Measurements from ENCODE around the gene BMP6. TPM values are rescaled to one million over a fixed set of nuclear protein-coding genes. Genes with fewer than 3 reads are reported as not detected.

Gene BMP6
- total RNA-seq, 1 experiment from 2014 or later = 0.28 TPM

DNA sequence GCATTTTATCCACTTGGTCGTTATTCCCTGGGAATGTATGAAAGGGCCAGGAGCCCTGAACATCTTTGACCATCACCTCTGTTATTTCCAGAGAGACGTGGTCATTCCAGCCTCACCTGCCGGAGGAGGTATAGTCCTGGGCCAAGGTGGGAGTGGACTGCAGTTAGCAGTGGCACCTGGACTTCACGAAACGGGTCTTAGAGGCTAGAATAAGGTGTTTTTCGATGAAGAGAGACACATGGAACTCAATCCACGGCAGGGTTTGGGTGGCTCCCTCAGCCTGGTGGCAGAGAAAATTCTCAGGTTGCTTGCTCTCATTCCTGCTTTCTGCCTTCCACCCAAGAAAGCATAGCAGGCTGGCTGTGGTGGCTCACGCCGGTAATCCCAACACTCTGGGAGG, 48.0 kb downstream of the BMP6 start:
- no peak overlapping the region for H2BK12ac ChIP-seq (ENCODE audit: insufficient read length, low read depth, low read length)
- H3K4me2 ChIP-seq (ENCODE audit: insufficient read depth, insufficient read length, low read length) = no peak overlapping the region
- no peak overlapping the region for H4K8ac ChIP-seq (replicated peaks; ENCODE audit: insufficient read length, low read depth, low read length)
- no peaks in the 10 kb centered on the region for H3K27me3 ChIP-seq (ENCODE audit: insufficient read depth, low read length)
- Mint-ChIP-seq H3K36me3 (ENCODE audit: insufficient read depth in 1 of 3, low read depth in 3 of 3) (no peaks in the 10 kb centered on the region), H3K4me1 (peaks cover 38 to 43% of the 10 kb centered on the region in 2 experiments), H3K9me3 (no peaks in the 10 kb centered on the region; a peak in 2 of 5 replicates), H3K4me3 (no peak overlapping the region), H3K27me3 (ENCODE audit: low read depth) (no peaks in the 10 kb centered on the region), H3K27ac (peak overlapping the region in 1 of 3 experiments; percentile 57; a peak in 2 of 7 replicates)
- no peak overlapping the region for H2BK5ac ChIP-seq (ENCODE audit: insufficient read length, low read length)
- TF ChIP-seq, protein P1, sequence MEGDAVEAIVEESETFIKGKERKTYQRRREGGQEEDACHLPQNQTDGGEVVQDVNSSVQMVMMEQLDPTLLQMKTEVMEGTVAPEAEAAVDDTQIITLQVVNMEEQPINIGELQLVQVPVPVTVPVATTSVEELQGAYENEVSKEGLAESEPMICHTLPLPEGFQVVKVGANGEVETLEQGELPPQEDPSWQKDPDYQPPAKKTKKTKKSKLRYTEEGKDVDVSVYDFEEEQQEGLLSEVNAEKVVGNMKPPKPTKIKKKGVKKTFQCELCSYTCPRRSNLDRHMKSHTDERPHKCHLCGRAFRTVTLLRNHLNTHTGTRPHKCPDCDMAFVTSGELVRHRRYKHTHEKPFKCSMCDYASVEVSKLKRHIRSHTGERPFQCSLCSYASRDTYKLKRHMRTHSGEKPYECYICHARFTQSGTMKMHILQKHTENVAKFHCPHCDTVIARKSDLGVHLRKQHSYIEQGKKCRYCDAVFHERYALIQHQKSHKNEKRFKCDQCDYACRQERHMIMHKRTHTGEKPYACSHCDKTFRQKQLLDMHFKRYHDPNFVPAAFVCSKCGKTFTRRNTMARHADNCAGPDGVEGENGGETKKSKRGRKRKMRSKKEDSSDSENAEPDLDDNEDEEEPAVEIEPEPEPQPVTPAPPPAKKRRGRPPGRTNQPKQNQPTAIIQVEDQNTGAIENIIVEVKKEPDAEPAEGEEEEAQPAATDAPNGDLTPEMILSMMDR (conservative IDR thresholded peaks at IDR 0.05) = no peak
- H3K23ac ChIP-seq (ENCODE audit: insufficient read length, low read depth, low read length) = no peak overlapping the region
- WGBS (ENCODE audit: extremely low coverage, insufficient read length, low lambda C conversion rate) = no CpG with 5 or more reads among the region's 9 CpGs
- H4K20me1 ChIP-seq (ENCODE audit: control insufficient read depth, insufficient read depth, insufficient read length) = no peaks in the 10 kb centered on the region
- H3K4me1 ChIP-seq (ENCODE audit: insufficient read depth, low read length) = peaks cover 5% of the 10 kb centered on the region; the same call in 1 of the 2 replicates
- no peaks in the 10 kb centered on the region for H3K79me1 ChIP-seq (ENCODE audit: insufficient read depth, low read depth, low read length, poor library complexity, severe bottlenecking)
- H2AFZ ChIP-seq (ENCODE audit: low read length) = no peak overlapping the region
- H3K18ac ChIP-seq (ENCODE audit: insufficient read length, low read depth, low read length) = no peak overlapping the region
- no peaks in the 10 kb centered on the region for H3K79me2 ChIP-seq (ENCODE audit: insufficient read depth, low read length)
- no peak overlapping the region for H3K9ac ChIP-seq (ENCODE audit: extremely low read depth, insufficient read length, low read length)
- H3K9me3 ChIP-seq (ENCODE audit: control insufficient read depth, low read depth, low read length) = no peaks in the 10 kb centered on the region
- no peak overlapping the region for H2AK5ac ChIP-seq (ENCODE audit: insufficient read length, low read length)
- H4K91ac ChIP-seq (ENCODE audit: insufficient read length, low read depth, low read length) = no peak overlapping the region
- DNase-seq = no peak
- H2BK15ac ChIP-seq (ENCODE audit: low read depth, low read length) = no peak overlapping the region
- H3K27ac ChIP-seq (ENCODE audit: insufficient read length, low read depth, low read length) = no peak overlapping the region
- no peak overlapping the region for H3K56ac ChIP-seq (ENCODE audit: insufficient read length, low read depth, low read length)
- no peak overlapping the region for H2BK120ac ChIP-seq (ENCODE audit: low read depth, low read length, poor library complexity, severe bottlenecking)
- H4K5ac ChIP-seq (ENCODE audit: insufficient read length, low read depth, low read length) = no peak overlapping the region
- no peak overlapping the region for H3T11ph ChIP-seq (ENCODE audit: low read length)
- H2BK20ac ChIP-seq (ENCODE audit: low read depth, low read length, poor library complexity, severe bottlenecking) = no peak overlapping the region
- H3K4ac ChIP-seq (ENCODE audit: low read depth, low read length) = no peak overlapping the region
- H3K14ac ChIP-seq (ENCODE audit: insufficient read depth, low read length) = no peak overlapping the region
- H3K23me2 ChIP-seq (ENCODE audit: insufficient read length, low read depth, low read length, poor library complexity, severe bottlenecking) = no peaks in the 10 kb centered on the region
